ENCODE measurements around the gene MYO1B. TPM values are rescaled to one million over a fixed set of nuclear protein-coding genes. Genes with fewer than 3 reads are reported as not detected.

MYO1B gene
- polyA plus RNA-seq, 1 experiment = 87.2 TPM

DNA sequence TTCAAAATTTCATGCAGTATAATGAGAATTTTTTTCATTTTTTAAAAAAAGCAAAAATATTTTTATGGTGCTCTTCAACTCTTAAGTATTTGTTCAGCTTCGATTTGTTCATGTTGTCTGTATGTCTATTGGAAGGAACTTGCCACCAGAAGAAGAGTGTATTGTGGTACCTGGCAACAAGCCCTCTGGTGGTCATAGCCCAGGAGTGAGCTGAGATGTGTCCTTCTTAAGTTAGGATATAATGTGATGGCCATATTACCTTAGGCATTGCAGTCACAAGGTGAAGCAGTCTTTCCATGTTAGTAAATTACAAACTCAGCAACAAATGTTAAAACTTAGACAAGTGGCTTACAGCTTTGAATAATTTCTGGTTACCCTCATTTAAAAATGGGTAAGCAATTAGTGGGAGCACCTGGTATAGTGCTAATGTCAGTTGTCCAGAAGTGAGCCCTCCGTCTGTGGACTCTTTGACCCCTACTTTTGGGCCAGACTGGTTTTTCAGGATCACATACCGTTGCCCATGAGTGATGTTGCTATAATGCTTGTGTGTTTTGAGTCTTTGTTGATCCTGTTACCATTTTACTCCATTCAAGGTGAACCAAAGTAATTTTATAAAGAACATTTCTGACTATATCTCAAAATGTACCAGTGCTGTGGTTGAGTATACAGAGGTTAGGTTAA, 57.4 kb downstream of the MYO1B start:
- DNase-seq (ENCODE audit: low read depth) = no peak
- H3K27me3 ChIP-seq (ENCODE audit: control insufficient read depth, insufficient read depth, low read length) = no peaks in the 10 kb centered on the region
- no peaks in the 10 kb centered on the region for H3K36me3 ChIP-seq (ENCODE audit: control insufficient read depth, insufficient read depth, low read length)
- POLR2A ChIA-PET = interaction anchor here (0.6 kb wide), 1 partner anchor 379 kb away, joined by 3 read pairs; no protein-coding TSS in a partner anchor
- TF ChIP-seq, protein P1, sequence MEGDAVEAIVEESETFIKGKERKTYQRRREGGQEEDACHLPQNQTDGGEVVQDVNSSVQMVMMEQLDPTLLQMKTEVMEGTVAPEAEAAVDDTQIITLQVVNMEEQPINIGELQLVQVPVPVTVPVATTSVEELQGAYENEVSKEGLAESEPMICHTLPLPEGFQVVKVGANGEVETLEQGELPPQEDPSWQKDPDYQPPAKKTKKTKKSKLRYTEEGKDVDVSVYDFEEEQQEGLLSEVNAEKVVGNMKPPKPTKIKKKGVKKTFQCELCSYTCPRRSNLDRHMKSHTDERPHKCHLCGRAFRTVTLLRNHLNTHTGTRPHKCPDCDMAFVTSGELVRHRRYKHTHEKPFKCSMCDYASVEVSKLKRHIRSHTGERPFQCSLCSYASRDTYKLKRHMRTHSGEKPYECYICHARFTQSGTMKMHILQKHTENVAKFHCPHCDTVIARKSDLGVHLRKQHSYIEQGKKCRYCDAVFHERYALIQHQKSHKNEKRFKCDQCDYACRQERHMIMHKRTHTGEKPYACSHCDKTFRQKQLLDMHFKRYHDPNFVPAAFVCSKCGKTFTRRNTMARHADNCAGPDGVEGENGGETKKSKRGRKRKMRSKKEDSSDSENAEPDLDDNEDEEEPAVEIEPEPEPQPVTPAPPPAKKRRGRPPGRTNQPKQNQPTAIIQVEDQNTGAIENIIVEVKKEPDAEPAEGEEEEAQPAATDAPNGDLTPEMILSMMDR (IDR thresholded peaks at IDR 0.05; ENCODE audit: insufficient read depth, low read depth, low read length) = no peak
- H3K4me3 ChIP-seq (ENCODE audit: low read depth, low read length) = no peak overlapping the region
- CTCF ChIA-PET = interaction anchor here (0.5 to 1.0 kb wide), 4 partner anchors 56 to 252 kb away, joined by 3 read pairs; no protein-coding TSS in a partner anchor

DNA sequence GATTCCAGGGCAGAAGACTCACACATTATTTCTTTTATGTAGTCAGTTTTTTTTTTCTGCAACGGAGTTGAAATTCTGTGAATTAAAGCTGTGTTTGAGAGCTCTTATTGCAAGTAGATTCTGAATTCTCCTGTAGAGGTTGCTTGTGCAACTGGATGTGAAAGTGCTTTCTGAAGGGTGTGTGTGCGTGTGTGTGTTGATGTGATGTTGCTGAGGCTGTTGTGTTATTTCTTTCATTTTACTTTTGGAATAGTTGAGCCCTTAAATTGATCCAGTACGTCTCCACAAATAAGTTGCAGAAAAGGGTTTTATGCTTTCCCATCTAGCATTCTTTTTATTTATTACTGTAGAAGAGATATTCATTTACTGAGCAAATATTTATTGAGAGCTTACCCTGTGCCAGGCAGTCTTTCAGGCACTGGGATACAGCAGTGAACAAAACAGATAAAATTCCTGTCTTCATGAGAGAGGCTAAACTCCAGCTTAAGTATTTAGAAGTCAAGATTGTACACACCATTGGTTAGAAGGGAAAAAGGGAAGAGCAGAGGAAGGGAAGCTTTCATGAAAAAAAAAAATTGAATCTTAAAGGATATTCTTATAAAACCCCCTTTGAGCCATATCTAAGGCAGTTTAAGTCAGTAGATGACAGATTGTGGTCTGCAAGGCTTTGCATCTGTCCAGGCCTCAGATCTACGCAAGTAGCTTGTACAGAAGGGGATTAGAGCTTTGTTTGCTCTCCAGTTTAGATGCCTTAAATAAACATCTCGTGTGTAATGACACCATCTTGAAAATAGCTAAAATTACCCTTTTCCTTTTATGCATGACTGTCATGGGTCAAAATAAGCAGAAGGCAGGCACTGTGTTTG, 58.2 kb downstream of the MYO1B start:
- POLR2A ChIA-PET = interaction anchor here (0.6 kb wide), 1 partner anchor 378 kb away, joined by 3 read pairs; no protein-coding TSS in a partner anchor
- TF ChIP-seq, protein P1 (IDR thresholded peaks at IDR 0.05; ENCODE audit: insufficient read depth, low read depth, low read length) = no peak
- CTCF ChIA-PET = interaction anchor here (0.8 to 1.4 kb wide), 6 partner anchors 14 to 198 kb away, joined by 3 to 9 read pairs (median 3); no protein-coding TSS in a partner anchor
- Histone ChIP-seq H3K4me3 (ENCODE audit: low read depth, low read length) (no peak overlapping the region), H3K36me3 (ENCODE audit: control insufficient read depth, insufficient read depth, low read length) (no peaks in the 10 kb centered on the region), H3K27me3 (ENCODE audit: control insufficient read depth, insufficient read depth, low read length) (no peaks in the 10 kb centered on the region)
- DNase-seq (ENCODE audit: low read depth) = no peak

DNA sequence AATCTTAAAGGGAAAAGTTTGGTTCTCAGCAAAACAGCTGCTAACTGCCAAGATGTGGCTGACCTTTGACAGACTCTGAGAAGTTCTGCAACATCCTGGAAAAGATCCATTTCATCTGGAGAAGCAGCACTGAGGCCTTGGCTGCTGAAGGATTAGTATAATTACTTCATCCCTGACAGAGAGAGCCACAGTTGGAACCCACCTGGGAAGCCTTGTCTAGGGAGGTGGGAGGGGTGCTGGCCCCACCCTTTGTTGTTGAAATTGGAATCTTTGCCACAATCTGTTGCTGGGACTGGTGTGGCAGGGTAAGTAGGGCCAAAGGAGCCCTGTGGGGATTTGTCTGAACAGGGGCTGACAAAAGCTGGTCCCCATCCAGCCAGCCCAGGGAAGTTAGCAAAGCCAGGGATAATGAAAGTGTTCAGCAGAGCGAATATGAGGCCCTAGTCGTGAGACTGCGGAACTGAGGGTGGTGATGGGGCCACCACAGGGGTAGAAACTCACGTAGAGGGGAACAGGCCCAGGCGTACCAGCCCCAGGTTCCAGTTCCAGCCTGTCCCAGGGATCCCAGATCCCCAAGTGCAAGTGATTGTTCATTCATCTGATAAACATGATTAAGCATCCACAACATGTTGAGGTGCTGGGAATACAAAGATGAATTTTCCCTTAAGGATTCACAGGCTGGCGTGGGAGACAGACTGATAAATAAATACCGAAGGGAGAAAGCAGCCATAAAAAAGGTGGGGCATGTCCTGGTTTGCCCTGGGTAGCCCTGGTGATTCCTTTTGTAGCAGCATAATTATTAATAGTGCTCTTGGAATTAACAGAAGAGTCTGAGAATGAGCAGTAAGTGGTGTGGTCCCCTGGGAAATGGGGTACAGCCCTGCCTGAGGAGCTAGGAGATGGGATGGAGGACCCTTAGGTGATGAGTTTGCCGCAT, 60.0 kb downstream of the MYO1B start:
- CTCF ChIA-PET = interaction anchor here (0.9 to 1.1 kb wide), 3 partner anchors 9 to 291 kb away, joined by 3 read pairs; partner anchors contain the start of gene STAT1
- POLR2A ChIA-PET = no interaction called here
- Histone ChIP-seq H3K36me3 (ENCODE audit: control insufficient read depth, insufficient read depth, low read length) (peaks cover 2% of the 10 kb centered on the region), H3K27me3 (ENCODE audit: control insufficient read depth, insufficient read depth, low read length) (no peaks in the 10 kb centered on the region), H3K4me3 (ENCODE audit: low read depth, low read length) (no peak overlapping the region)
- DNase-seq (ENCODE audit: low read depth) = peak; percentile 67
- TF ChIP-seq, protein P1 (IDR thresholded peaks at IDR 0.05; ENCODE audit: insufficient read depth, low read depth, low read length) = no peak

DNA sequence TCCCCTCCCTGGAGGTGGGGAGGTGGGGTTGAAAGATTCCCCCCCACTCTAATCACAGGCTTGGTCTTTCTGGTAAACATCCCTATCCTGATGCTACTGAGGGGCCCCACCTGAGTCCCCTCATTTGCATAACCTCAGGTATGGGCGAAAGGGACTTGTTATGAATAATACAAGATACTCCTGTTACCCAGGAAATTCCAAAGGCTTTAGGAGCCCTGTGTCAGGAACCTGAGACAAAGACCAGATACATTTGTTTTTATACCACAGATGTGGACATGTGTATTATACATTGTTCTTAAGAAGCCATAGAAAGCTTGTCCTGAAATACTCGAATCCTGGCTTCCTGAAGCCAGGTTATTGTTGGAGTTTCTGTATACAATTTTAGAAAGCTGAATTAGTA, 62.8 kb downstream of the MYO1B start:
- H3K36me3 ChIP-seq (ENCODE audit: control insufficient read depth, insufficient read depth, low read length) = peaks cover 2% of the 10 kb centered on the region
- no peak for DNase-seq (ENCODE audit: low read depth)
- no peak overlapping the region for H3K4me3 ChIP-seq (ENCODE audit: low read depth, low read length)
- ChIA-PET CTCF (interaction anchor here (1.8 kb wide), 1 partner anchor 193 kb away, joined by 5 read pairs; no protein-coding TSS in a partner anchor), POLR2A (no interaction called here)
- no peaks in the 10 kb centered on the region for H3K27me3 ChIP-seq (ENCODE audit: control insufficient read depth, insufficient read depth, low read length)
- TF ChIP-seq, protein P1 (IDR thresholded peaks at IDR 0.05; ENCODE audit: insufficient read depth, low read depth, low read length) = no peak

Data from BJ (cell line).